Loucy (cell line): Measurements from ENCODE around the gene MYADM.

ENCODE experiments used
- H2AFZ ChIP-seq: fragments of 200-600 bp; sonication (generic); 2 replicates; pipeline ENCODE4 v1.6.0; 2016; ENCODE audit warnings: antibody characterized with exemption, mild to moderate bottlenecking, low read length, moderate library complexity
- H3F3A ChIP-seq: fragments of 200-600 bp; 2 replicates; pipeline ENCODE4 v1.6.0; 2016; ENCODE audit warnings: antibody characterized with exemption, low read depth, mild to moderate bottlenecking
- H3K27me3 ChIP-seq: fragments of 200-600 bp; sonication (generic); 2 replicates; pipeline ENCODE4 v1.6.1; 2014; ENCODE audit warnings: low read length, mild to moderate bottlenecking; ENCODE audit not compliant: insufficient read depth, poor library complexity, severe bottlenecking
- H3K36me3 ChIP-seq: fragments of 200-600 bp; sonication (generic); 2 replicates; pipeline ENCODE4 v1.6.1; 2016; ENCODE audit warnings: low read length; ENCODE audit not compliant: insufficient read depth
- H3K4me1 ChIP-seq: fragments of 200-600 bp; sonication (generic); 2 replicates; pipeline ENCODE4 v1.5.1; 2014; ENCODE audit warnings: low read length, mild to moderate bottlenecking; ENCODE audit not compliant: insufficient read depth, poor library complexity, severe bottlenecking
- H3K4me2 ChIP-seq: fragments of 200-600 bp; sonication (generic); 2 replicates; pipeline ENCODE4 v1.6.0; 2014; ENCODE audit warnings: antibody characterized with exemption, low read length, low read depth, mild to moderate bottlenecking; ENCODE audit not compliant: poor library complexity, severe bottlenecking
- H3K4me3 ChIP-seq: fragments of 200-600 bp; sonication (generic); 2 replicates; pipeline ENCODE4 v1.5.1; 2014; ENCODE audit warnings: low read length, mild to moderate bottlenecking, mixed read lengths; ENCODE audit not compliant: poor library complexity, severe bottlenecking
- H3K79me2 ChIP-seq: fragments of 200-600 bp; sonication (generic); 2 replicates; pipeline ENCODE4 v1.6.1; 2014; ENCODE audit warnings: low read length; ENCODE audit not compliant: insufficient read depth
- H3K9ac ChIP-seq: fragments of 200-600 bp; sonication (generic); 2 replicates; pipeline ENCODE4 v1.6.0; 2014; ENCODE audit warnings: mild to moderate bottlenecking, low read depth, low read length, moderate library complexity; ENCODE audit not compliant: poor library complexity, severe bottlenecking
- H3K9me2 ChIP-seq: fragments of 200-600 bp; sonication (generic); replicated peaks from 2 replicates; pipeline ENCODE4 v1.6.1; 2016; ENCODE audit warnings: low read depth, low read length, mixed read lengths
- H3K9me3 ChIP-seq: fragments of 200-600 bp; sonication (generic); 2 replicates; pipeline ENCODE4 v1.6.1; 2014; ENCODE audit warnings: mild to moderate bottlenecking, antibody characterized with exemption, low read length, low read depth; ENCODE audit not compliant: insufficient read depth
- H4K20me1 ChIP-seq: fragments of 200-600 bp; sonication (generic); 2 replicates; pipeline ENCODE4 v1.6.0; 2014; ENCODE audit warnings: antibody characterized with exemption, low read length, mild to moderate bottlenecking; ENCODE audit not compliant: insufficient read depth, poor library complexity, severe bottlenecking
- EZH2phosphoT487 ChIP-seq: fragments of 200-600 bp; IDR thresholded peaks from 2 replicates; pipeline ENCODE4 v1.6.1; 2018; ENCODE audit warnings: antibody characterized with exemption, mild to moderate bottlenecking, moderate library complexity, borderline replicate concordance
- TF ChIP-seq, protein P1 (sequence below): fragments of 200-600 bp; sonication (generic); conservative IDR thresholded peaks from 2 replicates; pipeline ENCODE4 v1.5.1; 2014; ENCODE audit warnings: mild to moderate bottlenecking, antibody characterized with exemption, low read length

Gene MYADM

DNA sequence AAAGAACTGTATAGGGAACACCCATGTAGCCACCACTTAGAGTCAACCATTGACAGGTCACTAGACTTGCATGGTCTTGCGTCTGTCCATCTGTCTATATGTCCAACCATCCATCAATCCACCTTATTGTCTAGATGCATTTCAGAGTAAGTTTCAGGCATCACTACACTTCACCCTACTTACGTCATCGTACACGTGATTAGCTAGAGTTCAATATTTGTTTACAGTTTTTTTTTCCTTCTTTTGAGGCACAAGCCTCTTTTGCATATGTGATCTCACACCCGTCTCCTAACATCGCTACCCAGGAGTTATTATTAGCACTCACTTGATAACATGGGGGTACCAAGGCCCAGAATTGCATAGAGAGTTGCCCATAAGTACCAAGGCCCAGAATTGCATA lies 48.3 kb downstream of the MYADM start:
- H2AFZ ChIP-seq, result no peak overlapping the region
- H3K36me3 ChIP-seq, result no peaks in the 10 kb centered on the region
- no peaks in the 10 kb centered on the region for H3K4me1 ChIP-seq
- H3K4me2 ChIP-seq, result no peak overlapping the region
- no peaks in the 10 kb centered on the region for H3K9me3 ChIP-seq
- H3K9ac ChIP-seq, result no peak overlapping the region
- H4K20me1 ChIP-seq, result no peaks in the 10 kb centered on the region
- H3F3A ChIP-seq, result no peaks in the 10 kb centered on the region
- no peaks in the 10 kb centered on the region for H3K27me3 ChIP-seq
- no peaks in the 10 kb centered on the region for H3K79me2 ChIP-seq
- H3K4me3 ChIP-seq, result no peak overlapping the region
- H3K9me2 ChIP-seq, result no peaks in the 10 kb centered on the region
- TF ChIP-seq, protein P1, sequence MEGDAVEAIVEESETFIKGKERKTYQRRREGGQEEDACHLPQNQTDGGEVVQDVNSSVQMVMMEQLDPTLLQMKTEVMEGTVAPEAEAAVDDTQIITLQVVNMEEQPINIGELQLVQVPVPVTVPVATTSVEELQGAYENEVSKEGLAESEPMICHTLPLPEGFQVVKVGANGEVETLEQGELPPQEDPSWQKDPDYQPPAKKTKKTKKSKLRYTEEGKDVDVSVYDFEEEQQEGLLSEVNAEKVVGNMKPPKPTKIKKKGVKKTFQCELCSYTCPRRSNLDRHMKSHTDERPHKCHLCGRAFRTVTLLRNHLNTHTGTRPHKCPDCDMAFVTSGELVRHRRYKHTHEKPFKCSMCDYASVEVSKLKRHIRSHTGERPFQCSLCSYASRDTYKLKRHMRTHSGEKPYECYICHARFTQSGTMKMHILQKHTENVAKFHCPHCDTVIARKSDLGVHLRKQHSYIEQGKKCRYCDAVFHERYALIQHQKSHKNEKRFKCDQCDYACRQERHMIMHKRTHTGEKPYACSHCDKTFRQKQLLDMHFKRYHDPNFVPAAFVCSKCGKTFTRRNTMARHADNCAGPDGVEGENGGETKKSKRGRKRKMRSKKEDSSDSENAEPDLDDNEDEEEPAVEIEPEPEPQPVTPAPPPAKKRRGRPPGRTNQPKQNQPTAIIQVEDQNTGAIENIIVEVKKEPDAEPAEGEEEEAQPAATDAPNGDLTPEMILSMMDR, result no peak
- no peak for TF ChIP-seq EZH2phosphoT487

DNA sequence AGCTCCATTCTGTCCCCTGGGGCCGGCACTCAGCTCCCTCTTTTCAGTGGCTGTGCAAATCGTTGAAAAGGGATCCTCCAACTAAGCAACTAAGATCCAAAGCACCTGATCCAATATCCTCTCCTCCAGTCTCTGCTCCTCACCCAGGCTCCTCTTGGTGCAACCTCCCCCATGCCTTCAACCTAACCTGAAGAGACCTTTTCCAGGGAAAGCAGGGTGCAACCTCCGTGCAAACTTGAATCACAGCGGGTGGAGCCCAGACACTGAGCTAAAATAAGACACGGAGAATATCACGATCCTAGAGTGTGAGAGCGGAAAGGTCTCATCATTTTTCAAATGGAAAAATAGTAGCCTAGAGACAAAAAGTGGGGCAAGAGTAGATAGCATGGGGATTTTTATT lies 49.7 kb downstream of the MYADM start:
- Histone ChIP-seq H3K4me3 (no peak overlapping the region), H3K27me3 (no peaks in the 10 kb centered on the region), H3K79me2 (no peaks in the 10 kb centered on the region), H4K20me1 (no peaks in the 10 kb centered on the region), H2AFZ (no peak overlapping the region), H3K4me2 (no peak overlapping the region), H3K9me2 (no peaks in the 10 kb centered on the region), H3K36me3 (no peaks in the 10 kb centered on the region), H3F3A (no peaks in the 10 kb centered on the region), H3K9ac (no peak overlapping the region), H3K9me3 (no peaks in the 10 kb centered on the region), H3K4me1 (no peaks in the 10 kb centered on the region)
- TF ChIP-seq, protein P1, result no peak
- TF ChIP-seq EZH2phosphoT487, result no peak
